ENCODE measurements around the gene EXOC3L1.

Gene EXOC3L1

DNA sequence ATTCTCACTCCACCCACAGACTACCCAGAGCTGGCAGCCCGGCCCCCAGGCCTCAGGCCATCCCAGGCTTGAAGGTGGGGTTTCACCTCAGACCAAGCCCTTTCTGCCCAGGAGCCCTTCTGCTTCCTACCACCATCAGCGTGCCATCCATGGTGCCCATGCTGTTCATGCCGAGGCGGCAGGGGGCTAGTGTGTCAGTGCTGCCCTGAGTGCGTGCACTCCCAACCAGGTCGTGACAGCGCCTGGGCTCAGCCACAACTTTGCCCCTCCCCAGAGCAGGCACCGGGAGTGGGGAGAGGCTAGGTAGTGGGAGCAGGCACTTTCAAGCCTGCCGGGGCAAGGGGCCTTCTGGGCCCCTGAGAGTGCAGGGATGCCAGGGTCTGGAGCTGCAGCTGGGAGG is 47.6 kb downstream of the EXOC3L1 start:
- DNase-seq, result no peak

DNA sequence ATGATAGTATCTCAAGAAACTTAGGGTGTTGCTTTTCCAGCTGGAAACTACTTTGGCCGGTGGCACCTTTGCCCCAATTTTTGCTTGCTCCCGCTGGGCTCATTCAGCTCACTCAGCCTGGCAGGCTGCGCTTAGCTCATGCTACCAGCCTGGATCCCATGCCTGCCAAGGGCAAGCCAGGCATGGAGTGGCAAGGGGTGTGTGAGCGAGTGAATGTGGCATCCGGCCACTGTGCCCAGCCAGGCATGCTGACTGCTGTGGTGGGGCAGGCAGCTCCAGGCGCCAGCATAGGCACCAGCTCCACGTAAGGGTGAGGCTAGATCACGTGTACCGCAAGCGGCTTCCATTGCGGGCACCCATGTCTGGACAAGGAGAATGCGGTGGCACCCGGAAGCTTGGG is 48.5 kb downstream of the EXOC3L1 start:
- no peak for DNase-seq

DNA sequence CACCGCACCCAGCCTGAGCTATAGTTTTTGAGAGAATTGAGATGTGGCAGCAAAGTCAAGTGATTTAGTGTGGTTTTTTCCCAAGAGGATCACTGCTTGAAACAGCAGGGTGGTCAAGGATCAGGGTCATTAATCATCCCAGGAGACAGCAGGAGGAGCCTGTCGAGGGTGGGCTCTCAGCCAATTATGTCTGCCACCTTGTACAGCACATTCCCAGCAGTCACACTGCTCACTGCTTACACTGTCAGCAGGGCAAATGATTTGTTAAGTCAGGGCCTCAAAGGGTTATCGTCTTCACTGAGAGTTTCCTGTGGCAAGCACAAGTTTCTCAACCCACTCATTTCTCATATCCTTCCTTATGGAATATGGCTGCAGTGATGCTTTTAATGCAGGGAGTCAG is 52.3 kb downstream of the EXOC3L1 start:
- DNase-seq, result no peak

Measured in fibroblast of skin of right quadriceps (primary cell).